Progenitor cell of endocrine pancreas (in vitro differentiated cells): ENCODE data around the gene SETMAR. TPM values are rescaled to one million over a fixed set of nuclear protein-coding genes. Genes with fewer than 3 reads are reported as not detected.

Source experiments
- DNase-seq: peaks from one replicate; pipeline ENCODE4 v3.0.0; 2021; ENCODE audit warnings: low spot score; ENCODE audit not compliant: unreplicated experiment
- H3K27ac Mint-ChIP-seq: 2 replicates; pipeline ENCODE4 v1.8.0; 2021; ENCODE audit warnings: mild to moderate bottlenecking, moderate library complexity, mixed read lengths
- H3K27me3 Mint-ChIP-seq: 2 replicates; pipeline ENCODE4 v1.8.0; 2021; ENCODE audit warnings: mixed read lengths
- H3K36me3 Mint-ChIP-seq: 2 replicates; pipeline ENCODE4 v1.8.0; 2022; ENCODE audit warnings: mixed read lengths; ENCODE audit not compliant: insufficient read depth
- H3K4me1 Mint-ChIP-seq: 2 replicates; pipeline ENCODE4 v1.8.0; 2021; ENCODE audit warnings: low read depth, mixed read lengths
- H3K4me3 Mint-ChIP-seq: 2 replicates; pipeline ENCODE4 v1.8.0; 2021; ENCODE audit warnings: low read depth, mild to moderate bottlenecking, moderate library complexity, mixed read lengths
- H3K9me3 Mint-ChIP-seq: 2 replicates; pipeline ENCODE4 v1.8.0; 2021; ENCODE audit warnings: low read depth, mixed read lengths
- total RNA-seq: library from RNA; stranded (reverse); gene quantifications from 2 replicates; pipeline ENCODE4 v1.2.1, GENCODE V29; 2021
- TF ChIP-seq, protein P1 (sequence below): fragments of 200-600 bp; sonication (generic); IDR thresholded peaks from one replicate; pipeline ENCODE4 v1.5.0; 2021; ENCODE audit warnings: antibody characterized with exemption, mild to moderate bottlenecking; ENCODE audit not compliant: unreplicated experiment

The SETMAR gene
- total RNA-seq, 1 donor from 2014 or later, result 40.6 TPM

DNA sequence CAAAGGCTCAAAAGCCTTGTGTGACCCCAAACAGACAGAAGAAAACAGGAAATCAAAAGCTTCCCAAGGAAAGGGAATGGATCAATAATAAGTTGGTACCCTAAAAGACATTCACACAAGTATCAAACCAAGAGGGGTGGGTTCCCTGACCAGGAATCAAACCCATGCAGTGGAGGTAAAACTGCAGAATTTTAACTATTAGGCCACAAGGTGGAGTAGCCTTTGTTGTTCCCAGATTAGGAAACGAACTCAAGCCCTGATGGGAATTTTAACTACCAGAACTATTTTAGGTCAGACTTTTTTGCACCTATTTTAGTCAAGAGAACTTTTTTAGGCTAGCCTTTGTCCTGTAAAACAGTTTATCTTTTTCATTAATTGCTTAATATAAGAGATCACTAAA, 31.4 kb downstream of the SETMAR start:
- H3K36me3 Mint-ChIP-seq, result peaks cover 6% of the 10 kb centered on the region
- H3K27ac Mint-ChIP-seq, result no peak overlapping the region
- TF ChIP-seq, protein P1, sequence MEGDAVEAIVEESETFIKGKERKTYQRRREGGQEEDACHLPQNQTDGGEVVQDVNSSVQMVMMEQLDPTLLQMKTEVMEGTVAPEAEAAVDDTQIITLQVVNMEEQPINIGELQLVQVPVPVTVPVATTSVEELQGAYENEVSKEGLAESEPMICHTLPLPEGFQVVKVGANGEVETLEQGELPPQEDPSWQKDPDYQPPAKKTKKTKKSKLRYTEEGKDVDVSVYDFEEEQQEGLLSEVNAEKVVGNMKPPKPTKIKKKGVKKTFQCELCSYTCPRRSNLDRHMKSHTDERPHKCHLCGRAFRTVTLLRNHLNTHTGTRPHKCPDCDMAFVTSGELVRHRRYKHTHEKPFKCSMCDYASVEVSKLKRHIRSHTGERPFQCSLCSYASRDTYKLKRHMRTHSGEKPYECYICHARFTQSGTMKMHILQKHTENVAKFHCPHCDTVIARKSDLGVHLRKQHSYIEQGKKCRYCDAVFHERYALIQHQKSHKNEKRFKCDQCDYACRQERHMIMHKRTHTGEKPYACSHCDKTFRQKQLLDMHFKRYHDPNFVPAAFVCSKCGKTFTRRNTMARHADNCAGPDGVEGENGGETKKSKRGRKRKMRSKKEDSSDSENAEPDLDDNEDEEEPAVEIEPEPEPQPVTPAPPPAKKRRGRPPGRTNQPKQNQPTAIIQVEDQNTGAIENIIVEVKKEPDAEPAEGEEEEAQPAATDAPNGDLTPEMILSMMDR, result peak; percentile 14
- DNase-seq, result no peak
- H3K4me1 Mint-ChIP-seq, result no peaks in the 10 kb centered on the region
- peaks cover 9% of the 10 kb centered on the region for H3K9me3 Mint-ChIP-seq
- no peak overlapping the region for H3K4me3 Mint-ChIP-seq
- no peaks in the 10 kb centered on the region for H3K27me3 Mint-ChIP-seq

DNA sequence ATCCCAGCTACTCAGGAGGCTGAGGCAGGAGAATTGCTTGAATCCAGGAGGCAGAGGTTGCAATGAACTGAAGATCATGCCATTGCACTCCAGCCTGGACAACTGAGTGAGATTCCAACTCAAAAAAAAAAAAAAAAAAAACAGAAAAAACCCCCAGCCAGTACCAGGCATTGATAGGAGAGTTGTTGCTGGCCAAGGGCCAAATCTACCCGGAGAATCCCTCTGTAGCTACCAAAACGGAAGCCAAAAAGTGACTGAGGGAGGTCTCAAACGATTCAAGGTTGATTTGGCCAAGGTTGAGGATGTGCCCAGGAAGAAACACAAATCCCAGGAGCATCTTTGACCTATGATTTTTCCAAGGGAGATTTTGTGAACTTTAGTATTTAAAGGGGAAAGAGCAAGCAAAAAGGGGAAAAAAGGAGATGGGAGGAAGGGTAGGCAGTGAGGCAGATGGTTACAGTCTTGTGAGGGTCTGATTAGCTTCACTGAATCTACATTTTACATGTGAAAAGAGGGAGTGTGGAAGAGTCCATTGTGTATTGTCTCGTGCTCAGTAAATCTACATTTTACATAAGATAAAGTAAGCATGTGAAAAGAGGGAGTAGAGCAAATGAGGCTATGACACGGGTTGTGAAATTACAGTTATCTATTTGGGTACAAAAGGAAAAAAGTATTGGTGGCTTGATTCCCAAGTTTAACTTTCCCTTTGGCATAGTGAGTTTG, 32.8 kb downstream of the SETMAR start:
- TF ChIP-seq, protein P1, result no peak
- no peaks in the 10 kb centered on the region for H3K9me3 Mint-ChIP-seq
- peaks cover 3% of the 10 kb centered on the region for H3K4me1 Mint-ChIP-seq
- no peak for DNase-seq
- no peak overlapping the region for H3K27ac Mint-ChIP-seq
- H3K27me3 Mint-ChIP-seq, result no peaks in the 10 kb centered on the region
- peaks cover 3% of the 10 kb centered on the region for H3K36me3 Mint-ChIP-seq
- H3K4me3 Mint-ChIP-seq, result no peak overlapping the region

DNA sequence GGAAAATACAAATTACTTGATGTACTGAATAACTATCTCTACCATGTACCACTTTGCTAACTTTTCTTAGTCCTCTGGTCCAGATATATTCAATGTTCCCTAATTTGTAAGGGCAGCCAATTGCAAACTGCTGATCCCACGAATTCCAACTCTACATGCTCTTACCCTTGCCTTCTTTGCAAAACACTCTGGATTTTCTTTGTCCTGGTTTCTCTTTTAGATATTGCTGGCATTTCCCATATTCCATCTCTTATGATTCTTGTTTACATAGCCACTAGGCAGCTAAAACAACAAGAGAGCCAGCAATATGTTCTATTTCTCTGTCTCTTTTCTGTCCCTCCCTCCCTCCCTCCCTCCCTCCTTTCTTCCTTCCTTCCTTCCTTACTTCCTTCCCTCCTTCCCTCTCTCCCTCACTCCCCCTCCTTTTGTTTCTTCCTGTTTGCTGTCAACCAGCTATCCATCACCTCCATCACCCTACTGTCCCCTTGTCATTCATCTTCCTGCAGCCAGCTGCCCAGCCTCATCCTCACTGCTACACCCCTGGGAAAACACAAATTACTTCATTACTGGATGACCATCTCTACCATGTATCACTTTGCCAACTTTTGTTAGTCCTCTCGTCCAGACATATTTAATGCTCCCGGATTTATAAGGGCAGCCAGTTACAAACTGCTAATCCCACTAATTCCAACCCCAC, 33.8 kb downstream of the SETMAR start:
- TF ChIP-seq, protein P1, result no peak
- no peak overlapping the region for H3K27ac Mint-ChIP-seq
- peaks cover 3% of the 10 kb centered on the region for H3K36me3 Mint-ChIP-seq
- DNase-seq, result no peak
- no peaks in the 10 kb centered on the region for H3K9me3 Mint-ChIP-seq
- H3K4me3 Mint-ChIP-seq, result no peak overlapping the region
- no peaks in the 10 kb centered on the region for H3K27me3 Mint-ChIP-seq
- H3K4me1 Mint-ChIP-seq, result peaks cover 3% of the 10 kb centered on the region

DNA sequence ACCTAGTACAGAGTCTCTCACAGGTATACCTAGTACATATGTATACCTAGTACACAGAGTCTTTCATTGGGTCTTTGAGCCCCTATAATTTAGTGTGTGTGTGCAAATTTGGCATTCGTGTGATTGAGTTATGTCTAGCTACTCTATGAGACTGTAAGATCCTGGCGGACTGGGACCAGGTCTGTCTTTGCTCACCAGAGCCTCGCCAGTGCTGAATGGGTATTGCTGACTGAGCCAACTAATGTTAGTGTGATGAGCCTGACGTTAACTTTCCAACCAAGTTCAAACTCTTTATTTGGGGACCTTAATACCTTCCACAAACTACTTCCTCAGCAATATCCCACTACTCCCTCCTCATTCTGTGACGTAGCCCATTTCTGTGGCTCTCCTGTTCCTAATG, 35.6 kb downstream of the SETMAR start:
- no peak for DNase-seq
- Mint-ChIP-seq H3K27ac (no peak overlapping the region), H3K36me3 (peaks cover 3% of the 10 kb centered on the region), H3K4me3 (no peak overlapping the region), H3K27me3 (no peaks in the 10 kb centered on the region), H3K4me1 (peaks cover 3% of the 10 kb centered on the region), H3K9me3 (no peaks in the 10 kb centered on the region)
- TF ChIP-seq, protein P1, result no peak

DNA sequence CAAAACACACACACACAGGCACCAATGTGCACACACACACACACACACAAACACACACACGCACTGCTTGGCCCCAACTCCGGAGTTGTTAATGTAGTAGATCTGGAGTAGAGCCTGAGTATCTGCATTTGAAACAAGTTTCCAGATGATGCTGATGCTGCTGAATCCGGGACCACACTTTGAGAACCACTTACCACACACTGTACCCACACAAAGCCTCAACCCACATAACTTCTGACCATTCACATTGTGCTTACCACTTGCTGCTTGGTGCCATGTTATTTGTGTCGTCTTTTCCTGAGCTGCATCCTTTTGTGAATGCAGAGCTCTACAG, 36.9 kb downstream of the SETMAR start:
- Mint-ChIP-seq H3K27me3 (no peaks in the 10 kb centered on the region), H3K4me3 (no peak overlapping the region), H3K9me3 (no peaks in the 10 kb centered on the region), H3K4me1 (peaks cover 3% of the 10 kb centered on the region), H3K27ac (no peak overlapping the region), H3K36me3 (peaks cover 3% of the 10 kb centered on the region)
- TF ChIP-seq, protein P1, result no peak
- DNase-seq, result no peak
